HFFc6 (cell line): ENCODE results near the gene UBE4B. TPM values are rescaled to one million over a fixed set of nuclear protein-coding genes. Genes with fewer than 3 reads are reported as not detected.
A peak's percentile ranks its signal among the peaks of the same experiment; 100 is the strongest.

Experiments
- DNase-seq: peaks from one replicate; pipeline ENCODE4 v3.0.0-alpha.2; 2018
- H3K27ac Mint-ChIP-seq: 2 replicates; pipeline ENCODE4 v1.8.0; 2020; ENCODE audit warnings: mild to moderate bottlenecking, mixed read lengths
- H3K27me3 Mint-ChIP-seq: 2 replicates; pipeline ENCODE4 v1.8.0; 2021; ENCODE audit warnings: mild to moderate bottlenecking, moderate library complexity, mixed read lengths; ENCODE audit not compliant: insufficient read depth
- H3K36me3 Mint-ChIP-seq: 2 replicates; pipeline ENCODE4 v1.8.0; 2021; ENCODE audit warnings: low read depth, mixed read lengths
- H3K4me1 Mint-ChIP-seq: 2 replicates; pipeline ENCODE4 v1.8.0; 2020; ENCODE audit warnings: low read depth, mixed read lengths
- H3K4me3 Mint-ChIP-seq: 2 replicates; pipeline ENCODE4 v1.8.0; 2020; ENCODE audit warnings: mild to moderate bottlenecking, moderate library complexity, mixed read lengths
- H3K9me3 Mint-ChIP-seq: 2 replicates; pipeline ENCODE4 v1.8.0; 2020; ENCODE audit warnings: mild to moderate bottlenecking, mixed read lengths
- CTCF ChIP-seq: fragments of 200-600 bp; sonication (generic); IDR thresholded peaks from 2 replicates; pipeline ENCODE4 v1.5.0; 2021; ENCODE audit warnings: antibody characterized with exemption, mild to moderate bottlenecking
- total RNA-seq, 6 experiments: library from RNA; stranded (reverse); fragmentation: NEBNext Ultra II Directional; extraction: Animal tissue kit (Norgen Biotek cat#: 25700); gene quantifications; 2 replicates in 1 of 6; 3 replicates in 5 of 6; pipeline ENCODE4 v1.2.3, GENCODE V29; 2021

UBE4B gene
- total RNA-seq, 6 experiments from 2014 or later, result 46.2 to 66.0 (median 58.6) TPM

GRCh38 chr1:10140981-10141380 is 108.2 kb downstream of the UBE4B start:
- Mint-ChIP-seq H3K9me3 (no peaks in the 10 kb centered on the region), H3K27me3 (no peaks in the 10 kb centered on the region), H3K4me1 (no peaks in the 10 kb centered on the region), H3K36me3 (peaks cover 23% of the 10 kb centered on the region), H3K27ac (no peak overlapping the region), H3K4me3 (no peak overlapping the region)
- TF ChIP-seq CTCF, result no peak
- DNase-seq, result no peak

- no peak overlapping the region for H3K4me3 Mint-ChIP-seq
- no peaks in the 10 kb centered on the region for H3K4me1 Mint-ChIP-seq
- DNase-seq, result no peak
- no peak for TF ChIP-seq CTCF
- H3K9me3 Mint-ChIP-seq, result no peaks in the 10 kb centered on the region
- no peaks in the 10 kb centered on the region; the same call in 1 of the 2 replicates for H3K27me3 Mint-ChIP-seq
- H3K36me3 Mint-ChIP-seq, result peaks cover 20% of the 10 kb centered on the region
- H3K27ac Mint-ChIP-seq, result no peak overlapping the region
These were observed 111.3 kb downstream of the UBE4B start for GRCh38 chr1:10143961-10144485.

- no peak for DNase-seq
- no peaks in the 10 kb centered on the region for H3K9me3 Mint-ChIP-seq
- TF ChIP-seq CTCF, result no peak
- no peak overlapping the region for H3K4me3 Mint-ChIP-seq
- no peaks in the 10 kb centered on the region; the same call in 1 of the 2 replicates for H3K27me3 Mint-ChIP-seq
- H3K4me1 Mint-ChIP-seq, result no peaks in the 10 kb centered on the region
- peaks cover 24% of the 10 kb centered on the region for H3K36me3 Mint-ChIP-seq
- H3K27ac Mint-ChIP-seq, result no peak overlapping the region
These were observed 113.6 kb downstream of the UBE4B start for GRCh38 chr1:10146391-10146790.

GRCh38 chr1:10149231-10149630 is 116.5 kb downstream of the UBE4B start:
- no peaks in the 10 kb centered on the region; the same call in 1 of the 2 replicates for H3K27me3 Mint-ChIP-seq
- no peaks in the 10 kb centered on the region for H3K4me1 Mint-ChIP-seq
- no peak overlapping the region for H3K27ac Mint-ChIP-seq
- H3K9me3 Mint-ChIP-seq, result no peaks in the 10 kb centered on the region
- no peak overlapping the region for H3K4me3 Mint-ChIP-seq
- H3K36me3 Mint-ChIP-seq, result peaks cover 21% of the 10 kb centered on the region
- DNase-seq, result no peak
- TF ChIP-seq CTCF, result no peak

- Mint-ChIP-seq H3K27me3 (no peaks in the 10 kb centered on the region; the same call in 1 of the 2 replicates), H3K9me3 (no peaks in the 10 kb centered on the region), H3K36me3 (peaks cover 4% of the 10 kb centered on the region; the same call in 1 of the 2 replicates), H3K4me1 (peaks cover 11% of the 10 kb centered on the region), H3K4me3 (no peak overlapping the region), H3K27ac (peak overlapping the region; percentile 11; the same call in 1 of the 2 replicates)
- DNase-seq, result peak; percentile 37
- TF ChIP-seq CTCF, result peak; percentile 87
These were observed 120.0 kb downstream of the UBE4B start for GRCh38 chr1:10152709-10153284.
